GM20431 (cell line): ENCODE results near the gene PPP1R12C.

ENCODE experiments used
- in situ Hi-C: fragments of 300-500 bp; cut with MseI, MboI; formaldehyde crosslinking; loops from one replicate; pipeline ENCODE4 v1.15.0; 2020; ENCODE audit warnings: low sequenced_read_pairs; ENCODE audit not compliant: unreplicated experiment

Gene PPP1R12C

GRCh38 chr19:55092423-55093318 is 24.8 kb downstream of the PPP1R12C start:
- in situ Hi-C loops = no loop called here

GRCh38 chr19:55091955-55092354 is 25.5 kb downstream of the PPP1R12C start:
- in situ Hi-C loops = no loop called here

GRCh38 chr19:55091126-55091910 is 26.1 kb downstream of the PPP1R12C start:
- in situ Hi-C loops = no loop called here

GRCh38 chr19:55090564-55090963 is 26.9 kb downstream of the PPP1R12C start:
- in situ Hi-C loops = no loop called here

- in situ Hi-C loops = no loop called here
These were observed 28.0 kb downstream of the PPP1R12C start for GRCh38 chr19:55089342-55089944.

GRCh38 chr19:55088543-55089341 is 28.7 kb downstream of the PPP1R12C start:
- in situ Hi-C loops = no loop called here

GRCh38 chr19:55088021-55088451 is 29.4 kb downstream of the PPP1R12C start:
- in situ Hi-C loops = no loop called here

- in situ Hi-C loops = no loop called here
These were observed 29.9 kb downstream of the PPP1R12C start for GRCh38 chr19:55087542-55087901.

GRCh38 chr19:55086730-55087541 is 30.5 kb downstream of the PPP1R12C start:
- in situ Hi-C loops = no loop called here

- in situ Hi-C loops = no loop called here
These were observed 31.3 kb downstream of the PPP1R12C start for GRCh38 chr19:55085923-55086715.

- in situ Hi-C loops = no loop called here
These were observed 33.0 kb downstream of the PPP1R12C start for GRCh38 chr19:55084416-55084815.

- in situ Hi-C loops = no loop called here
These were observed 34.2 kb downstream of the PPP1R12C start for GRCh38 chr19:55083004-55083850.

- in situ Hi-C loops = no loop called here
These were observed 35.2 kb downstream of the PPP1R12C start for GRCh38 chr19:55082020-55082851.

- in situ Hi-C loops = no loop called here
These were observed 35.7 kb downstream of the PPP1R12C start for GRCh38 chr19:55081770-55082019.

- in situ Hi-C loops = no loop called here
These were observed 36.3 kb downstream of the PPP1R12C start for GRCh38 chr19:55080968-55081769.
